HEK293T (cell line): ENCODE results near the gene AMFR.

Source experiments
- CTCF ChIA-PET: fragments of 350-600 bp; formaldehyde crosslinking; extraction: SDS; loops from one replicate; lab custom pipeline; 2021; ENCODE audit warnings: antibody characterized with exemption, inconsistent platforms; lab: Yijun Ruan, JAX
- POLR2A ChIA-PET: fragments of 350-600 bp; formaldehyde crosslinking; extraction: SDS; loops from one replicate; lab custom pipeline; 2020; ENCODE audit warnings: antibody characterized with exemption, inconsistent platforms; lab: Yijun Ruan, JAX
- DNase-seq: peaks from one replicate; pipeline ENCODE4 v3.0.0; 2012; ENCODE audit warnings: mixed read lengths; ENCODE audit errors: extremely low spot score
- ARNT ChIP-seq: fragments of 450-650 bp; IDR thresholded peaks from 2 replicates; pipeline ENCODE4 v1.6.1; 2017; ENCODE audit warnings: mild to moderate bottlenecking
- BHLHE40 ChIP-seq: fragments of 450-650 bp; IDR thresholded peaks from 2 replicates; pipeline ENCODE4 v1.6.1; 2016; ENCODE audit warnings: mild to moderate bottlenecking, moderate library complexity, borderline replicate concordance
- CTBP1 ChIP-seq: fragments of 450-650 bp; IDR thresholded peaks from 2 replicates; pipeline ENCODE4 v1.6.1; 2016; ENCODE audit warnings: borderline replicate concordance
- ELF4 ChIP-seq: fragments of 450-650 bp; IDR thresholded peaks from 2 replicates; pipeline ENCODE4 v1.6.1; 2017; ENCODE audit warnings: antibody characterized with exemption
- FOXA1 ChIP-seq: fragments of 450-650 bp; IDR thresholded peaks from 2 replicates; pipeline ENCODE4 v1.6.1; 2016; ENCODE audit warnings: mild to moderate bottlenecking
- FOXK2 ChIP-seq: fragments of 450-650 bp; IDR thresholded peaks from 2 replicates; pipeline ENCODE4 v1.6.1; 2016; ENCODE audit warnings: mild to moderate bottlenecking
- FOXM1 ChIP-seq: fragments of 450-650 bp; IDR thresholded peaks from 2 replicates; pipeline ENCODE4 v1.6.1; 2017; ENCODE audit warnings: mild to moderate bottlenecking, borderline replicate concordance
- HDGF ChIP-seq: fragments of 450-650 bp; IDR thresholded peaks from 2 replicates; pipeline ENCODE4 v1.6.1; 2017; ENCODE audit warnings: antibody characterized with exemption, borderline replicate concordance
- L3MBTL2 ChIP-seq: fragments of 450-650 bp; conservative IDR thresholded peaks from 2 replicates; pipeline ENCODE4 v1.6.1; 2016; ENCODE audit warnings: mild to moderate bottlenecking
- LEF1 ChIP-seq: fragments of 450-650 bp; IDR thresholded peaks from 2 replicates; pipeline ENCODE4 v1.6.1; 2017; ENCODE audit warnings: mild to moderate bottlenecking, borderline replicate concordance
- NFRKB ChIP-seq: fragments of 450-650 bp; IDR thresholded peaks from 2 replicates; pipeline ENCODE4 v1.6.1; 2016; ENCODE audit warnings: mild to moderate bottlenecking, moderate library complexity
- PKNOX1 ChIP-seq: fragments of 450-650 bp; IDR thresholded peaks from 2 replicates; pipeline ENCODE4 v1.6.1; 2016
- SP1 ChIP-seq: fragments of 450-650 bp; IDR thresholded peaks from 2 replicates; pipeline ENCODE4 v1.6.1; 2017
- SUZ12 ChIP-seq: fragments of 450-650 bp; IDR thresholded peaks from 2 replicates; pipeline ENCODE4 v1.6.1; 2016; ENCODE audit warnings: mild to moderate bottlenecking
- TARDBP ChIP-seq: fragments of 450-650 bp; IDR thresholded peaks from 2 replicates; pipeline ENCODE4 v1.6.1; 2016
- ZNF384 ChIP-seq: fragments of 450-650 bp; IDR thresholded peaks from 2 replicates; pipeline ENCODE4 v1.6.1; 2016

AMFR gene

GRCh38 chr16:56463153-56463552 lies 37.8 kb upstream of the AMFR start:
- POLR2A ChIA-PET = no interaction called here
- CTCF ChIA-PET = no interaction called here
- TF ChIP-seq HDGF (no peak), SUZ12 (no peak), ARNT (no peak), ZNF384 (no peak), ELF4 (no peak), FOXK2 (no peak), L3MBTL2 (no peak)
- no peak for DNase-seq

- POLR2A ChIA-PET = no interaction called here
- no peak for DNase-seq
- CTCF ChIA-PET = no interaction called here
- no peak for TF ChIP-seq TARDBP
- no peak for TF ChIP-seq FOXM1
Measured at GRCh38 chr16:56462064-56462796, 36.9 kb upstream of the AMFR start.

GRCh38 chr16:56460101-56460500 lies 34.8 kb upstream of the AMFR start:
- ChIA-PET CTCF (no interaction called here), POLR2A (interaction anchor here (1.7 kb wide), 1 partner anchor 9 kb away, joined by 9 read pairs; the partner anchor contains the start of genes NUDT21 and OGFOD1)
- DNase-seq = no peak
- TF ChIP-seq SUZ12 = no peak
- no peak for TF ChIP-seq LEF1
- TF ChIP-seq CTBP1 = no peak
- TF ChIP-seq SP1 = no peak
- TF ChIP-seq HDGF = no peak
- no peak for TF ChIP-seq ELF4
- no peak for TF ChIP-seq NFRKB
- TF ChIP-seq TARDBP = no peak
- TF ChIP-seq PKNOX1 = no peak
- TF ChIP-seq BHLHE40 = no peak
- no peak for TF ChIP-seq FOXA1
- TF ChIP-seq FOXM1 = no peak
- no peak for TF ChIP-seq ARNT
- no peak for TF ChIP-seq L3MBTL2
- TF ChIP-seq ZNF384 = no peak
- no peak for TF ChIP-seq FOXK2

- TF ChIP-seq ARNT (no peak), FOXK2 (no peak), SP1 (no peak), L3MBTL2 (no peak), ELF4 (no peak), FOXM1 (no peak), ZNF384 (no peak), NFRKB (no peak), FOXA1 (no peak), CTBP1 (no peak), BHLHE40 (no peak), HDGF (no peak), LEF1 (no peak), SUZ12 (no peak), TARDBP (no peak)
- POLR2A ChIA-PET = no interaction called here
- no peak for DNase-seq
- CTCF ChIA-PET = no interaction called here
Measured at GRCh38 chr16:56457927-56458470, 32.7 kb upstream of the AMFR start.

- ChIA-PET POLR2A (interaction anchor here (0.9 to 1.8 kb wide), 17 partner anchors 8 to 250 kb away, joined by 3 to 10 read pairs (median 5); no protein-coding TSS in a partner anchor), CTCF (no interaction called here)
- peak; percentile 53 for DNase-seq
- TF ChIP-seq BHLHE40 (no peak), SP1 (no peak), FOXM1 (no peak), HDGF (no peak), L3MBTL2 (no peak), CTBP1 (no peak), ARNT (no peak), FOXA1 (no peak), SUZ12 (no peak), TARDBP (no peak), ELF4 (no peak), PKNOX1 (no peak), ZNF384 (no peak)
Measured at GRCh38 chr16:56451753-56452689, 26.7 kb upstream of the AMFR start.

- CTCF ChIA-PET = no interaction called here
- TF ChIP-seq ELF4 (peak; percentile 20), ARNT (no peak), PKNOX1 (peak; percentile 76)
- POLR2A ChIA-PET = interaction anchor here (0.6 to 1.8 kb wide), 20 partner anchors 9 to 251 kb away, joined by 3 to 10 read pairs (median 4); no protein-coding TSS in a partner anchor
- peak; percentile 98 for DNase-seq
Measured at GRCh38 chr16:56450986-56451752, 25.8 kb upstream of the AMFR start, which contains the start of the genes NUDT21 and OGFOD1. NUDT21 (minus strand) TSS chr16:56451332; CDS start chr16:56451202, 130 bp downstream. OGFOD1 (plus strand) TSS chr16:56451554; CDS start chr16:56451613, 59 bp downstream.
